ENCODE measurements around the gene PTPRF. TPM values are rescaled to one million over a fixed set of nuclear protein-coding genes. Genes with fewer than 3 reads are reported as not detected.
A peak's percentile ranks its signal among the peaks of the same experiment; 100 is the strongest.
"Not testable (repeated sequence)": the region's sequence is repeated elsewhere in the genome, so short reads cannot be mapped to it uniquely, and the experiment has no call there.

The PTPRF gene
- total RNA-seq, 3 donors from 2014 or later: 0.86 to 0.95 (median 0.92) TPM

DNA sequence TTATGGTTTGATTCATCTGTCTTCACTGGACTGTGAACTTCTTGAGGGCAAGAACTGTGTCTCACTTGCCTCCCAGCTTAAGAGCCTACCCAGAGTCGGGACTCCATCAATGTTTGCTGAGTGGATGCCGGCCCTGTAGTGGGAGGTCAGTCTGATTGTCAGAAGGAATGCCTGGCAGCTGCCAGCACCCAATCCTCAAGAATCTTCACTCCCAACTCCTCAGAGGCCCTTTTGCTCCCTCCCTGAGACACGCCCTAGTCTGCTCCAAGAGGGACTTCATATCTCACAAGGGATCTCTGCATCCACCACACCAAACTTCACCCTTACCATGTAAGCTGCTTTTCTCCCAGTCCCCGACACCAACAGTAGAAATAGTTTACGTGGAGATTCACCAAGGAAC, 104.0 kb downstream of the PTPRF start:
- Mint-ChIP-seq H3K4me3 (no peak overlapping the region), H3K27me3 (ENCODE audit: low read depth) (peaks cover 6% of the 10 kb centered on the region), H3K9me3 (no peaks in the 10 kb centered on the region), H3K36me3 (ENCODE audit: insufficient read depth) (no peaks in the 10 kb centered on the region), H3K4me1 (ENCODE audit: low read depth) (no peaks in the 10 kb centered on the region)
- DNase-seq (no peak), ATAC-seq (no peak)

DNA sequence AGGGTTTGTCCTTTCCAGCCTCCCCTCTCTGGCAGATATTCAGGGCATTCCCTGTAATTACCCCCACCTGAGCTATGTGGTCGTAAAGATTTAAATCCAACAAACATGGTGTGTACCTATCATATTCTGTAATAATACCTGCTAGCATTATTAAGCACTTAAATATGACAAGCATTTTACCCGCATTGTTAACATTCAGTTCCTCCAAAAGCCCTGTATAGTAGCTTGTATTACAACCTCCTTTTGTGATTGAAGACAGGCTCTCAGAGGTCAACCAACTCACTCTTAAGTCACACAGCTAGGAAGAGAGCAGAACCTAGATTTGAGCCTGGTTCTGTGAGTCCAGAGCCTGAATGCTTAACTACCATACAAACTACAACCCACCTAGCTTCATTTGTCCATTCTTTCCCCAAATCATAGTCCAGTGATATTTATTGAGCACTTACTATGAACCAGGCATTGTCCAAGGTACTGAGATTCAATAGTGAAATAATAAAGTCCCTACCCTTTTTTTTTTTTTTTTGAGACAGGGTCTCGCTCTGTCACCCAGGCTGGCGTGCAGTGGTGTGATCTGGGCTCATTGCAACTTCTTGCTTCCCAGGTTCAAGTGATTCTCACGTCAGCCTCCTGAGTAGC, 105.4 kb downstream of the PTPRF start:
- Mint-ChIP-seq H3K27me3 (ENCODE audit: low read depth) (peaks cover 8% of the 10 kb centered on the region), H3K9me3 (no peaks in the 10 kb centered on the region), H3K36me3 (ENCODE audit: insufficient read depth) (no peaks in the 10 kb centered on the region), H3K4me1 (ENCODE audit: low read depth) (no peaks in the 10 kb centered on the region), H3K4me3 (no peak overlapping the region)
- ATAC-seq (no peak), DNase-seq (no peak)

DNA sequence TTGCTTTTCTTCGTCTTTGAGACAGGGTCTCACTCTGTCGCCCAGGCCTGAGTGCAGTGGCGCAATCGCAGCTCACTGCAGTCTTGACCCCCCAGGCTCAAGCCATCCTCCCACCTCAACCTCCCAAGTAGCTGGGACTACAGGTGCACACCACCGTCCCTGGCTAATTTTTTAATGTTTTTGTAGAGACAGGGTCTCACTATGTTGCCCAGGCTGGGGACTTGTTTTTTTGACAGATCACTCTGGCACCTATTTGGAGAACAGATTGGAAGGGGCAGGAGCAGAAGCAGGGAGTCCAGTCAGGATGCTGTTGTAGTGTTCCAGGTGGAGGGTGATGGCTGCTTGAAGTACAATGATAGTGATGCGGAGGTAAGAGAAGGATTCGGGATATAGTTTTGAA, 106.6 kb downstream of the PTPRF start:
- Mint-ChIP-seq H3K4me1 (ENCODE audit: low read depth) (no peaks in the 10 kb centered on the region), H3K9me3 (no peaks in the 10 kb centered on the region), H3K36me3 (ENCODE audit: insufficient read depth) (no peaks in the 10 kb centered on the region), H3K27me3 (ENCODE audit: low read depth) (peaks cover 8% of the 10 kb centered on the region), H3K4me3 (no peak overlapping the region)
- no peak for DNase-seq
- no peak for ATAC-seq

DNA sequence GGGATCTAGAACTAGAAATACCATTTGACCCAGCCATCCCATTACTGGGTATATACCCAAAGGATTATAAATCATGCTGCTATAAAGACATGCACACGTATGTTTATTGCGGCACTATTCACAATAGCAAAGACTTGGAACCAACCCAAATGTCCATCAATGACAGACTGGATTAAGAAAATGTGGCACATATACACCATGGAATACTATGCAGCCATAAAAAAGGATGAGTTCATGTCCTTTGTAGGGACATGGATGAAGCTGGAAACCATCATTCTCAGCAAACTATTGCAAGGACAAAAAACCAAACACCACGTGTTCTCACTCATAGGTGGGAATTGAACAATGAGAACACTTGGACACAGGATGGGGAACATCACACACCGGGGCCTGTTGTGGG, 107.7 kb downstream of the PTPRF start:
- not testable (repeated sequence) for H3K4me1 Mint-ChIP-seq (ENCODE audit: low read depth); H3K9me3 Mint-ChIP-seq; H3K36me3 Mint-ChIP-seq (ENCODE audit: insufficient read depth); H3K27me3 Mint-ChIP-seq (ENCODE audit: low read depth); H3K4me3 Mint-ChIP-seq; ATAC-seq; DNase-seq

DNA sequence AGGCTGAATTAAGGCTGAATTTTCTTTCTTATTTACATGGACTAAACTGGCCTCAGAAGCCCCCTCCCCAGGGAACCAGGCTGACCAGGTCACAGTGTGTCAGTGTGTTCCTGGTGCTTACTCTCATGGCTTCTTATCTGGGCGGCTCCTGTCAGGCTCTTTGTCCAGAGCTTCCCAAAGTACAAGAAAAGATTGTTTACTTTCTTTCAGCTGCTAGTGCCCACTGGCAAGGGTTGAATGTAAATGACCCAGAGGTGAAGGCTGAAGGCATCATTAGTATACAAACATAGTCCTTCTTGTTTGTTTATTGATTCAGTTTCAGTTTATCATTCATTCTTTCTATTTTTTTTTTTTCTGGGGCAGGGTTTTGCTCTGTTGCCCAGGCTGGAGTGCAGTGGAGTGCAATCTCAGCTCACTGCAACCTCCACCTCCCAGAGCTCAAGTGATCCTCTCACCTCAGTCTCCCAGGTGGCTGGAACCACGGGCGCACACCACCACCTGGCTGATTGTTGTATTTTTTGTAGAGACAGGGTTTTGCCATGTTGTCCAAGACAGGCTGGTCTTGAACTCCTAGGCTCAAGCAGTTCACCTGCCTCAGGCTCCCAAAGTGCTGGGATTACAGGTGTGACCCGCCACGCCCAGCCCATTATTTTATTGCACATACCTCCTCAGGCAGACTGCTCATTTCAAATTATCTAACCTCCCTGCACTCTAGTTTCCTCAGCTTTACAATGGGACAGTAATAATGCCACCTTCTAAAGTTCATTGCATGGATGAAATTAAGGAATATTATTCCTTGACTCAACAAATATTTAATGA, 109.5 kb downstream of the PTPRF start:
- no peaks in the 10 kb centered on the region for H3K36me3 Mint-ChIP-seq (ENCODE audit: insufficient read depth)

DNA sequence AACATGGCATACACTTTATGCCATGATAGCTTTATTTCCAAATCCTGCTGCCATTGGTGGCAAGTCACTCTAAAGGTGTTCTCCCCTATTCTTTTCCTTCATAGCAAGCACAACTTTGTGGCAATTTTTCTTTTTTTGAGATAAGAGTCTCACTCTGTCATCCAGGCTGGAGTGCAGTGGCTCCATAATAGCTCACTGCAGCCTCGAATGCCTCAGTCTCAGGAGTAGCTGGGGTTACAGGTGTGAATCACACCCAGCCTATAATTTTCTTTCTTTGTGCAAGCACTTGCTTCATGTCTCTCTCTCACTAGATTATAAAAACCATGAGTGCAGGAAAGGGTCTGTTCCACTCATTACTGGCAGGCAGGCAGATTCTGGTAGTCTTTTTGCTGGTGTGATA, 113.9 kb downstream of the PTPRF start:
- no peak for ATAC-seq
- H3K4me3 Mint-ChIP-seq: no peak overlapping the region

More for the DNA sequence above, 109.5 kb downstream of the PTPRF start:
- DNase-seq: no peak
- Mint-ChIP-seq H3K4me1 (ENCODE audit: low read depth) (no peaks in the 10 kb centered on the region), H3K9me3 (no peaks in the 10 kb centered on the region), H3K27me3 (ENCODE audit: low read depth) (peaks cover 4% of the 10 kb centered on the region), H3K4me3 (no peak overlapping the region)
- ATAC-seq: no peak

DNA sequence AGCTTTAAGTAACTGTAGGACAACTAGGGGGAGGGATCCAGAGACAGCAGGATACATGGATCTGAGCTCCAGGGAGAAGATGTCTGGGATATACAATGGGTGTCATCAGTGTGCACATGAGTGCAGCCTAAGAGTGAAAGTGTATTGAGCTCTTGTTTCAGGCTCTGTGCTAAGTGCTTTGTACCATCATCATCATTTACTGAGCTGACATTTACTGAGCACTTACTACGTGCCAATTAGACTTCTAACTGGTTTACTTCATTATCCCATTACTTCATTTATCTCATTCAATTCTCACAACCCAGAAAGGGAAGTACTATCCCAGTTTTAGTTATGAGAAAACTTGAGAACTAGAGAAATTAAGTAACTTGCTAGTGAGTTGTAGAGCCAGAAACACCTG, 114.8 kb downstream of the PTPRF start:
- Mint-ChIP-seq H3K36me3 (ENCODE audit: insufficient read depth) (no peaks in the 10 kb centered on the region), H3K4me1 (ENCODE audit: low read depth) (peaks cover 4% of the 10 kb centered on the region), H3K27me3 (ENCODE audit: low read depth) (peaks cover 4% of the 10 kb centered on the region), H3K9me3 (no peaks in the 10 kb centered on the region), H3K4me3 (no peak overlapping the region)
- DNase-seq: no peak
- no peak for ATAC-seq

More for the DNA sequence above, 113.9 kb downstream of the PTPRF start:
- DNase-seq: no peak
- Mint-ChIP-seq H3K4me1 (ENCODE audit: low read depth) (peaks cover 1% of the 10 kb centered on the region), H3K9me3 (no peaks in the 10 kb centered on the region), H3K27me3 (ENCODE audit: low read depth) (peaks cover 4% of the 10 kb centered on the region), H3K36me3 (ENCODE audit: insufficient read depth) (no peaks in the 10 kb centered on the region)

DNA sequence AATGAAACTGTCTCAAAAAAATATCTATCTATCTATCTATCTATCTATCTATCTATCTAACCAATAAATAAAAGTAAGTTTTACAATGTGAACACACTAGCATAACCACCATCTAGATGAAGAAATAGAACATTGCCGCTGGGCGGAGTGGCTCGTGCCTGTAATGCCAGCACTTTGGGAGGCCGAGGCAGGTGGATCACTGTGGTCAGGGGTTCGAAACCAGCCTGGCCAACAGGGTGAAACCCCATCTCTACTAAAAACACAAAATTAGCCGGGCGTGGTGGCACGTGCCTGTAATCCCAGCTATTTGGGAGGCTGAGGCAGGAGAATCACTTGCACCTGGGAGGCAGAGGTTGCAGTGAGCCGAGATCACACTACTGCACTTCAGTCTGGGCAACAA, 116.6 kb downstream of the PTPRF start:
- DNase-seq; H3K9me3 Mint-ChIP-seq; H3K36me3 Mint-ChIP-seq (ENCODE audit: insufficient read depth); ATAC-seq; H3K27me3 Mint-ChIP-seq (ENCODE audit: low read depth); H3K4me3 Mint-ChIP-seq: not testable (repeated sequence)
- peaks cover 19% of the 10 kb centered on the region for H3K4me1 Mint-ChIP-seq (ENCODE audit: low read depth)

DNA sequence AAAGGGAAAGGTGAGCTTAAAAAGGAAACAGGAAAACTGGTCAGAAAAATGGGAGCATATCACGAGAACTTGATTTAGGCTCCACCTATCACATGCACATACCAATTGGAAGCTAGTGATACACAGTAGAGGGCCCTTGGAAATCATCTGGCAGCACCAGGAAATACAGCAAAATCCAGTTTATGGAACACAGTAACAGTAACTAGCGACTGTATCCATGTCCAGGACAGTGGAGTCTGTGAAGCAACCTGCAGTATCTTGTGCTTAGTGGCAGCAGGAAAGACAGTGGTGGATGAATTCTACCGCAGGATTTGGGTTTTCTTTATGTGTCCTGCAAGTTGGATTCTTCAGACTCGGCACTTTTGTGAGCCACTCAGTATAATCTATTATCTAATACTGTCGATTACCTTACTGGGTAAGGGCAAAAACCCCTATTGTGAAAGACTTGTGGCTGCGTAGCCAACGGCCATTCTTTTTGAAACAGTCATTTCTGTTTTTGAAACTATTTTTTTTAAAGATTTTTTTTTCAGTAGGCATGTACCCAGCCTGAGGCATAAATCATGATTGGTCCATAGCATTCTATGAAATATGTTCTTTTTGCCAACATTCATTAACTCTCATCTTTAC, 117.7 kb downstream of the PTPRF start:
- ATAC-seq (no peak), DNase-seq (no peak)
- Mint-ChIP-seq H3K36me3 (ENCODE audit: insufficient read depth) (peaks cover 4% of the 10 kb centered on the region), H3K27me3 (ENCODE audit: low read depth) (no peaks in the 10 kb centered on the region), H3K4me3 (peak overlapping the region; percentile 99), H3K4me1 (ENCODE audit: low read depth) (peaks cover 23% of the 10 kb centered on the region), H3K9me3 (no peaks in the 10 kb centered on the region)

DNA sequence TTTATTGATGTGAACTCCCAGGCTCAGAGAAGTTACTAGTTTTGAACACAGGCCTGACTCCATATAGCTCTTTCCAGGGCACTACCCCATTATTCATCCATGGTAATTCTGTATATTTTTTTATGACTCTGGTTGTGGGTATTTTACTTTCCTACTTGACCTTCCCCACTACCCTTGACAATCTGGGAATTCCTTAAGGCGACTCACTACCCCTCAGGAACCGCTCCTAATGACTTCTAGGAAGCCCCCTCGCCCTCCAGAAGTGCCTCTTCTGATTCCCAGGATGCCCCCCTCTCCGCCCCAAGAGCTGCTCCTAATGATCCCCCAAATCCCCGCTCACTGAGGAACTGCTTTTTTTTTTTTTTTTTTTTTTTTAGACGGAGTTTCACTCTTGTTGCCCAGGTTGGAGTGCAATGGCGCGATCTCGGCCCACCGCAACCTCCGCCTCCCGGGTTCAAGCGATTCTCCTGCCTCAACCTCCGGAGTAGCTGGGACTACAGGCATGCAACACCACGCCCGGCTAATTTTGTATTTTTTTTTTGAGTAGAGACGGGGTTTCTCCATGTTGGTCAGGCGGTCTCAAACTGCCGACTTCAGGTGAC, 118.3 kb downstream of the PTPRF start:
- no peak for ATAC-seq
- no peak for DNase-seq
- Mint-ChIP-seq H3K4me3 (peak overlapping the region; percentile 99), H3K4me1 (ENCODE audit: low read depth) (peaks cover 27% of the 10 kb centered on the region), H3K36me3 (ENCODE audit: insufficient read depth) (peaks cover 8% of the 10 kb centered on the region), H3K9me3 (no peaks in the 10 kb centered on the region), H3K27me3 (ENCODE audit: low read depth) (no peaks in the 10 kb centered on the region)

DNA sequence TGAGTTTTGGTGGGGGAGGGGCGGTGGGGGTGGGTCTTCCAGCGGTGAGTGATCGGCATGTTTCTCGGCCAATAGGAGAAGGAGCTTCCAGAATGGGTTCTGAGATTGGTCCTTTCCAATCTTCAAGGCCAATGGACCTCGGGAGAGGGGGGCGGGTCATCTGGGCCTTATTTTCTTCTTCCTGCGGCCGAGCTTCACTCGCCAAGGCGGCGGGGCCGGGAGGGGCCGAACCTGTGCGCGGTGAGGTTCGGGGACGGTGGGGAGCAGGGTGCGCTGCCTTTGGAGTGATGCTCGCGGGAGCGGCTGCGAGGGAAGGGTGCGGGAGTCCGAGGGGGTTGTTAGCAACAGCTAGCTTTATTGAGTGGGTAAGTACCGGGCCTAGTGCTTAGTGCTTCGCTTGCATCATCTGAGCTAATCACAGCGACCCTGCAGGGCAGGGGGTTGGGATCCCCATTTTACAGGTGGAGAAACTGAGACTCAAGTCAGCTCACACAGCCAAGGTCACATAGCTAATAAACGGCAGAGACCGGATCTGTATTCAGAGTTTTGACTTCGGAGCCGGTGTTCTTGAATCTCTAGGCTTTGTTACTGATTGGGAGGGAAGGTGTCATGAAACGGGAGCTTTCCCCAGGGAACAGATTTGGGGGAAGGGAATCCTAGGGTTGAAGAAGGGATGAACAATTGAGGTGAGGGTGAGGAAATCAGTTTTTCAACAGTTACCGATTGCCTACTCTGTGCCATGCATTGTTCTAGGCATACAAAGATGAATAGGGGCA, 119.8 kb downstream of the PTPRF start:
- H3K9me3 Mint-ChIP-seq: no peaks in the 10 kb centered on the region

DNA sequence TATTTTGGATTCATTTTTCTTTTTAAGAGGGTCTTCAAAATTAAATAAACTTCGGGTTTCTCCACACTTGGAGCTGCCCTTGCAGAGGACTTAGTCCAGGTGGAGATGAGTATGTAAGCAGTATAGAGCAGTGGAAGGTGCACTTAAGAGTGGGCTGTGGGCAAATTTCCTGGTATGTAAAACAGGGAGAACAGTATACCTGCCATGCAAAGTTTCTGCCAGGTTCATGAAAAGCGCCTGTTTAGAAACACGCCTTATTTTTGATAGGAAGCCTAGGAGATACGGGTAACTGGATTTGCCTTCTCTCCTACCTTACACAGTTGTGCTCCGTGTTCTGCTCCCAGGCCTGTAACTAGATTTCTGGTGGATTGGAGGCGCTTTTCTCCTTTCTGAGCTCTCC, 120.5 kb downstream of the PTPRF start:
- Mint-ChIP-seq H3K27me3 (ENCODE audit: low read depth) (no peaks in the 10 kb centered on the region), H3K4me3 (peak overlapping the region; percentile 99), H3K36me3 (ENCODE audit: insufficient read depth) (peaks cover 19% of the 10 kb centered on the region), H3K4me1 (ENCODE audit: low read depth) (peaks cover 29% of the 10 kb centered on the region), H3K9me3 (no peaks in the 10 kb centered on the region)
- no peak for ATAC-seq
- no peak for DNase-seq

More for the DNA sequence above, 119.8 kb downstream of the PTPRF start:
- ATAC-seq: peak; percentile 83 to 85
- peak; percentile 85 for DNase-seq
- Mint-ChIP-seq H3K4me1 (ENCODE audit: low read depth) (peaks cover 29% of the 10 kb centered on the region), H3K27me3 (ENCODE audit: low read depth) (no peaks in the 10 kb centered on the region), H3K36me3 (ENCODE audit: insufficient read depth) (peaks cover 14% of the 10 kb centered on the region), H3K4me3 (peak overlapping the region; percentile 99)

DNA sequence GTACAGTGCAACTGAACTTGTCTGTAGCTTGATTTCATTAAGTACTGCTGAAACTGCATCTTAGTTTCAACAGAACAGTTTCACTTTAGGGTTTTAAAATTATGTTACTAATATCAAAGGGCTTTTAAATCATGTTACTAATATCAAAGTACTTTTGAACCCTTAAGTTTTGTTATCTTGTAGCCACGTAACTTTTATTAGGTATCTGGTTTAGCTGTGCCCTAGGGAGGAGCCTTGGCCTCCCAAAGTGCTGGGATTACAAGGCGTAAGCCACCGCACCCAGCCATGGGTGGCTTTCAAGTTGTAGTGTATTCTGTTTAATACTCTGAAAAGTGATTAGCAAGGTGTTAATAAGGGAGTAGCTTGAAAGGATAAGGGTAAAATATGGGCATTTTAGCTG, 121.2 kb downstream of the PTPRF start:
- Mint-ChIP-seq H3K36me3 (ENCODE audit: insufficient read depth) (peaks cover 20% of the 10 kb centered on the region), H3K4me3 (peak overlapping the region; percentile 99), H3K4me1 (ENCODE audit: low read depth) (peaks cover 29% of the 10 kb centered on the region), H3K27me3 (ENCODE audit: low read depth) (no peaks in the 10 kb centered on the region), H3K9me3 (no peaks in the 10 kb centered on the region)
- ATAC-seq (no peak), DNase-seq (no peak)

DNA sequence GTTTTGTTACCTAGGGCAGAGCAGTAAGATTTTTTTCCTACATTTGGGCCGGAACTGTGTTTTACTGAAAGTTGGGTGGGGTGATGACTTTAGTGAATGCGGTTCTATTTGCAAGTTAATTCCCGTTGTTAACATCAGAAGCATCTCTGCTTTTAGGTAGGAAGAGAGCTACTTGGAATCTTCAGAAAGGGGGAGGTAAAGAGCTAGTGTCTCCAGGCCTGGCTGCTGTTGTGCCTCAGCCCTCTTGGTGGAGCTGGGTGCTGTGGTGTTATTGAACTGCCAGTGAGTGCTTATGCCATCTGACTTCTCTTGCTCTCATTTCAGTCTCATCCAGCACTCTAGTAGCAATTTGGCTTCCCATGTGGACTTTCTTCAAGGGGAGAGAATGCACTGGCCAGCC, 122.7 kb downstream of the PTPRF start:
- Mint-ChIP-seq H3K4me1 (ENCODE audit: low read depth) (peaks cover 29% of the 10 kb centered on the region), H3K4me3 (no peak overlapping the region), H3K36me3 (ENCODE audit: insufficient read depth) (peaks cover 21% of the 10 kb centered on the region), H3K27me3 (ENCODE audit: low read depth) (no peaks in the 10 kb centered on the region), H3K9me3 (no peaks in the 10 kb centered on the region)
- no peak for ATAC-seq
- DNase-seq: no peak
